Activated naive CD8-positive, alpha-beta T cell (primary cell): ENCODE results near the gene GPR162.

Experiments used
- H3K27ac Mint-ChIP-seq: one replicate; pipeline ENCODE4 v1.8.0; 2021; ENCODE audit warnings: mixed read lengths
- H3K27me3 Mint-ChIP-seq: one replicate; pipeline ENCODE4 v1.8.0; 2021; ENCODE audit warnings: mixed read lengths
- H3K36me3 Mint-ChIP-seq: one replicate; pipeline ENCODE4 v1.8.0; 2021; ENCODE audit warnings: mixed read lengths
- H3K4me1 Mint-ChIP-seq: one replicate; pipeline ENCODE4 v1.8.0; 2021; ENCODE audit warnings: low read depth, mixed read lengths
- H3K4me3 Mint-ChIP-seq: one replicate; pipeline ENCODE4 v1.8.0; 2021; ENCODE audit warnings: mild to moderate bottlenecking, mixed read lengths
- H3K9me3 Mint-ChIP-seq: one replicate; pipeline ENCODE4 v1.8.0; 2021; ENCODE audit warnings: low read depth, mixed read lengths

The GPR162 gene

DNA sequence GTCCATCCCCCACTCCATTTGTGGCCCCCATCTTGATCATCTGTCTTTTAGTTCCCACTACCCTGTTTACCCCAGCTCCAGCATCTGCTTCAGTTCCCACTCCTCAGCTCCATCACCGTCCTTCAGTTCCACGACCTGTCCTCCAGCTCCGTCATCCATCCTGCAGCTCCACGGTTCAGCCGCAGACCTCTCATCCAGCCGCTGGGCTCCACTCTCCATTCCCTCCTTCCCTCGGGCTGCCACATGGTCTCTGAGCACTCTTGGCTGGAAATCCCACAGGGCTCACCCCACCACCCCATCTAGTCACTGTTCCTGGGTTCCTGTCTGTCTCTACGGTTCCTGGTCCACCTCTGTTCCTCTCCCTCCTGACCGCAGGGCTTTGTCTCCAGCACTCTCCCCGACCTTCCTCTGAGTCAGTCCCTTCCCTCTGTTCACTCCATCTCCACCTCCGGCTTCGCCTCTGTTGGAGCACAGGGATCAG, 3.3 kb downstream of the GPR162 start:
- Mint-ChIP-seq H3K36me3 (no peaks in the 10 kb centered on the region), H3K27ac (no peak overlapping the region), H3K4me1 (peaks cover 28% of the 10 kb centered on the region), H3K4me3 (no peak overlapping the region), H3K27me3 (peaks cover 22% of the 10 kb centered on the region), H3K9me3 (no peaks in the 10 kb centered on the region)

DNA sequence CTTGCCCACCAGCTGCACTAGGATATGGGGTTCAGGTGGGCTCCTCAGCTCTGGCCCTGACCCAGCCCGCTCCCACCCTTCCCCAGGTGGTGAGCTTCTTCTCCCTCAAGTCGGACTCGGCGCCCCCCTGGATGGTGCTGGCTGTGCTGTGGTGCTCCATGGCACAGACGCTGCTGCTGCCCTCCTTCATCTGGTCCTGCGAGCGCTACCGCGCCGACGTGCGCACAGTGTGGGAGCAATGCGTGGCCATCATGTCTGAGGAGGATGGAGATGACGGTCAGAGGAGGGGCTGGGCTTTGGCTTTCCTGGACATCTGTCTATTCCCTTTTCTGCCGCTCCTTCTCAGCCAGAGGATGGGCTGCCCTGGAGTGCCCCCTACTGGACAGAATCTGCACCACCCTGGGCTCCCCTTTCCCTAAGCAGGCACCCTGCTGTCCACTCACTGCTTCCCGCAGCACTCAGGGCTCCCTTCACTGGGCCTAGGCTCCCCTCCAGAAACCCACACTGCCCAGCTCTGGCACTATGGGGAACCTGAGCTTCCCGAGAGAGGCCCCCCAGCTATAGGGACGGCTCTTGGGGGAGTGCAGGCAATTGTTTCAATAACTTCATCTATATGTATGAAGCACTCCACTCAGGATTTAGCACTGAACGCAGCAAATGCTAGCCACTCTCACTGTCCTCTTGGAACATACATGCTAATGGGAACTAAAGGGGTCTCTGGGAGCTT, 3.9 kb downstream of the GPR162 start:
- Mint-ChIP-seq H3K4me1 (peaks cover 28% of the 10 kb centered on the region), H3K36me3 (no peaks in the 10 kb centered on the region), H3K27ac (no peak overlapping the region), H3K9me3 (no peaks in the 10 kb centered on the region), H3K4me3 (no peak overlapping the region), H3K27me3 (peaks cover 21% of the 10 kb centered on the region)

DNA sequence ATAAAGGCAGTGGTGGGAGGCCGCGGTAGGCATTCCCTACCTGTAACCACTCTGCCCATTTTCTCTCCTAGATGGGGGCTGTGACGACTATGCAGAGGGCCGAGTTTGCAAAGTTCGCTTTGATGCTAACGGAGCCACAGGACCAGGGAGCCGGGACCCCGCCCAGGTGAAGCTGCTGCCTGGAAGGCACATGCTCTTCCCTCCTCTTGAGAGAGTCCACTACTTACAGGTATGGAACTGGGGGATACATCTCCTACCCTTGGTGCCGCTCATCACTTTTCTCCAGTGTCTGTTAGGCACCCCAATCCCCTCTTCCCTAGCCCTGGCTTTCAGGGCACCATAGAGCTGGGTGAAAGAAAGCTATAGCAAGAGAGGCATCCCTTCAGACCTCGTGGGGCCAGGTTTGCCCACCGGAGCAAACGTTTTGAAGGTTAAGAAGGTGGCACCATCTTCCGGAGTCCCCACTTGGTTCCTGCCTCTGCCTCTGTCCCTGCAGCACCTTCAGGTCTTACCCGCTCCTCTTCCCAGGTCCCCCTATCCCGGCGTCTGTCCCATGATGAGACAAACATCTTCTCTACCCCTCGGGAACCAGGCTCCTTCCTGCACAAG, 4.6 kb downstream of the GPR162 start:
- H3K4me3 Mint-ChIP-seq: no peak overlapping the region
- no peak overlapping the region for H3K27ac Mint-ChIP-seq
- peaks cover 22% of the 10 kb centered on the region for H3K4me1 Mint-ChIP-seq
- H3K9me3 Mint-ChIP-seq: no peaks in the 10 kb centered on the region
- no peaks in the 10 kb centered on the region for H3K36me3 Mint-ChIP-seq
- H3K27me3 Mint-ChIP-seq: peaks cover 20% of the 10 kb centered on the region

DNA sequence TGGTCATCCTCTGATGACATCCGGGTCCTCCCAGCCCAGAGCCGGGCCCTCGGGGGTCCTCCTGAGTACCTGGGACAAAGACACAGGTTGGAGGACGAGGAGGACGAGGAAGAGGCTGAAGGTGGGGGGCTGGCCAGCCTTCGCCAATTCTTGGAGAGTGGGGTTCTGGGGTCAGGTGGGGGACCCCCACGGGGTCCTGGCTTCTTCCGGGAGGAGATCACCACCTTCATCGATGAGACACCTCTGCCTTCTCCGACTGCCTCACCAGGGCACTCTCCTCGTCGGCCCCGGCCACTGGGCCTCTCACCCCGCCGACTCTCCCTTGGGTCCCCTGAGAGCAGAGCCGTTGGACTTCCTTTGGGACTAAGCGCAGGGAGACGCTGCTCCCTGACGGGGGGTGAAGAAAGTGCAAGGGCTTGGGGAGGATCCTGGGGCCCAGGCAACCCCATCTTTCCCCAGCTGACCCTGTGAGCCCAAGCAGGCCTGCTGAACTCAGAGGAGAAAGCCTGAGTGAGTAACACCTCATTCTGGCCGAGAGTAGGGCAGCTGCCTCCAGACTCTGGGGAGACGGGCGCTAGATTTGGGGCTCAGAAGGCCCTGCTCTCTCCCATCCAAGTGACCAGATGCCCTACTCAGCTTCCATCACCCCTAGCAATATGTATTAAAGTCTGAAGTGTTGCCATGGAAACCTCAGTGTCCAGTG, 5.3 kb downstream of the GPR162 start:
- H3K4me3 Mint-ChIP-seq: peak overlapping the region; percentile 63
- H3K27ac Mint-ChIP-seq: no peak overlapping the region
- no peaks in the 10 kb centered on the region for H3K9me3 Mint-ChIP-seq
- peaks cover 20% of the 10 kb centered on the region for H3K27me3 Mint-ChIP-seq
- H3K4me1 Mint-ChIP-seq: peaks cover 20% of the 10 kb centered on the region
- H3K36me3 Mint-ChIP-seq: no peaks in the 10 kb centered on the region

DNA sequence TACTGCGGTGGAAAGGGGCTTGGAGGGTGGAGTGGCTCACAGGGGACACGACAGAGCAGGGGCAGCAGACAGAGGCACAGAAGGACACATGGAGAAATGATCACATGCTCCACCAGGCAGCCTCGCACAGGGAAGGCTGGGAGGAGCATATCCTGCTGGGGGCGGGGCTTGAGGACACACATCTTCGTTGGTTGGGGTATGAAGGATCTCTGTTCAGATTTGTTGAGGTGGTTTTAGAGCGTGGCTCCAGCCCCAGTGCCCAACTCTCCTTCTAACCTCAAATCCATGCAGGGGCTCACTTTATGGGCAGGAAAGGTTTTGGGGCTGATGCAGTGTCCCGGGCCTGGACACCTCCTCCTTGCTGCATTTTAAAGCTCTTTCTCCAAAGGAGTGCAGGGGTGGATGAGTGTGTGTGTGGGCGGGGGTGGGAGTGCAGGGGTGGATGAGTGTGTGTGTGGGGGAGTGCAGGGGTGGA, 5.9 kb downstream of the GPR162 start:
- Mint-ChIP-seq H3K36me3 (no peaks in the 10 kb centered on the region), H3K27me3 (peaks cover 19% of the 10 kb centered on the region)

DNA sequence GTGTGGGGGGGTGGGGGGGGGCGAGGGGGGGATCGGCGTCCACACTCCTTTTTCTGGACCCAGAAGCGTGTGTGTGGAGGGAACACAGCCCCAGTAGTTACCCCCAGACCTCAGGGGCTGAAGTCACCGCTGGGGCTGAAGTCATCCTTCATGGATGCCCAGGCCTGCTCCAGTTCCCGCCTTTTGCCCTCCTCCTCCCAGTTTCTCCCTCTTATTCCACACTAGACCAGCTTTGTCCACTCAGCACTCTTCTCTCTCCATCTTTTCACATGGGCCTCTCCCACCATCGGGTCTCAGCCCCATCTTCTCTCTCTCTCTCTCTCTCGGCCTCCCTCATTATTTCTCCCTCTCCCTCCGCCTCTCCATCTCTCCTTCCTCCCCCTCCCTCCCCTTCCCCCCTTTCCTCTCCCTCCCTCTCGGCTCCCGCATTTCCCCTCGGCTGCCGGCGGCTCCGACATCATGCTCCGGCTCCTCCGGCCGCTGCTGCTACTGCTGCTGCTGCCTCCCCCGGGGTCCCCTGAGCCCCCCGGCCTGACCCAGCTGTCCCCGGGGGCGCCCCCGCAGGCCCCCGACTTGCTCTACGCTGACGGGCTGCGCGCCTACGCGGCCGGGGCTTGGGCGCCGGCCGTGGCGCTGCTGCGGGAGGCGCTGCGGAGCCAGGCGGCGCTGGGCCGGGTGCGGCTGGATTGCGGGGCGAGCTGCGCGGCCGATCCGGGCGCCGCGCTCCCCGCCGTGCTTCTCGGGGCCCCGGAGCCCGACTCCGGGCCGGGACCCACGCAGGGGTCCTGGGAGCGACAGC, 6.6 kb downstream of the GPR162 start, which contains the start of gene P3H3:
Gene P3H3, plus strand, starts transcription at position 426 of the 799 bp plus-strand sequence. Its CDS starts 34 bp downstream, at position 460.
- Mint-ChIP-seq H3K9me3 (no peaks in the 10 kb centered on the region), H3K4me1 (peaks cover 18% of the 10 kb centered on the region), H3K36me3 (no peaks in the 10 kb centered on the region), H3K4me3 (peak within 1 kb of the TSS; percentile 85), H3K27ac (peak within 1 kb of the TSS; percentile 78), H3K27me3 (peaks cover 16% of the 10 kb centered on the region)

More for the DNA sequence above, 5.9 kb downstream of the GPR162 start:
- peak overlapping the region; percentile 63 for H3K4me3 Mint-ChIP-seq
- no peaks in the 10 kb centered on the region for H3K9me3 Mint-ChIP-seq
- H3K4me1 Mint-ChIP-seq: peaks cover 18% of the 10 kb centered on the region
- H3K27ac Mint-ChIP-seq: no peak overlapping the region

DNA sequence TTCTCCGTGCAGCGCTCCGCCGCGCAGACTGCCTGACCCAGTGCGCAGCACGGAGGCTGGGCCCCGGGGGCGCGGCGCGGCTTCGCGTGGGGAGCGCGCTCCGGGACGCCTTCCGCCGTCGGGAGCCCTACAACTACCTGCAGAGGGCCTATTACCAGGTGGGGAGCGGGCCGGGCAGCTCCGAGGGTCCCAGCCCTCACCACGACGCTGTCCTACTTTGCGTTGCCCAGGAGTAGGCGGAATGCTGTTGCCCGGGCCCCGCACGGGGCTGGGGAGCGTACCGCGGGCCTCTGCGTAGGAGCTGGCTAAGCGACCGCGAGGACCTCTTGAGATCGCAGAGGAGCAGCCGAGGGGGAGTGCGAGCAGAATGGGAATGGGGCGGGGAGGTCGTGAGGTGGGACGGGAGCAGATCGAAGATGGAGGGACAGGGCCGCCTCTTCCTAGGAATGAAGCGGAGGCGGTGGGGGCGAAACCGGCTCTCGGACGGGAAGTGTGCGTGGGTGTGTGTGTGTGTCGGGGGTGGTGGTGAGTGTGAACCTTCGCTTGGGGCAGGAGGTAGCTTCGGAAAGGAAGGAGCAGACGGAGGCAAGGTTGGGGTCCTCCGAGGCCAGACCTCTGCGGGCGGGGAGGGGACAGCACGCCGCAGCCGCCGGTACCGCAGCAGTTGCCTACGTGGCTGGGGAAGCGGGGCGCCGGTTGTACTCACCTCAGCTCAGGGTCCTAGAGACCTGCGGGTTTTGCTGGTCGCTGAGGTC, 7.3 kb downstream of the GPR162 start:
- peak overlapping the region; percentile 78 for H3K27ac Mint-ChIP-seq

DNA sequence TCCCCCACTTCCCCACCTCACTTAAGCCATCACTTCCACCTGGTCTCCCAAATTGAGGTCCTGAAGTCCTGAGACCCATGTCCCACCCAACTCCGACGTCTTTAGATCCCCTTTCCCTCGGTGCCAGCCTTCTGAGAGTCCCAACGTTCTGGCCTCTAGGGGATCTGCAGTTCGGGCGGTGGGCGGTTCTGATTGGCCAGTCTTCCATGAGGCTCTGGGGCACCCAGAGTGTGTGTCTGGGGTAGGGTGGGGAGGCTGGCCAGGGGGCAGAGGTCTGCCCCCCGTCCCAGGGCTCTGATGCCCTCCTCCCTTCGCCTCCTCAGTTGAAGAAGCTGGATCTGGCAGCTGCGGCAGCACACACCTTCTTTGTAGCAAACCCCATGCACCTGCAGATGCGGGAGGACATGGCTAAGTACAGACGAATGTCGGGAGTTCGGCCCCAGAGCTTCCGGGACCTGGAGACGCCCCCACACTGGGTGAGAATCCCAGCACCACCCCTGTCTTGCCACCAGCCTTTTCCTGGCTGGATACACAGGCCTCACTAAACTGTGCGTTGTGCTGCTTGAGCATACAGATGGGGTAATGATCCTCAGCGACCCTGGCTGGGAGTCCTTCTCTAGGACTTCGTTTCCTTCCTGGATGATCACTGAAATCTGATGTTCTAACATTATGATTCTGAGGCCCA, 8.1 kb downstream of the GPR162 start:
- Mint-ChIP-seq H3K36me3 (no peaks in the 10 kb centered on the region), H3K4me3 (peak overlapping the region; percentile 85), H3K9me3 (no peaks in the 10 kb centered on the region), H3K27ac (no peak overlapping the region), H3K27me3 (peaks cover 12% of the 10 kb centered on the region), H3K4me1 (peaks cover 18% of the 10 kb centered on the region)

More for the DNA sequence above, 7.3 kb downstream of the GPR162 start:
- Mint-ChIP-seq H3K4me3 (peak overlapping the region; percentile 85), H3K4me1 (peaks cover 18% of the 10 kb centered on the region), H3K27me3 (peaks cover 16% of the 10 kb centered on the region), H3K36me3 (no peaks in the 10 kb centered on the region), H3K9me3 (no peaks in the 10 kb centered on the region)

DNA sequence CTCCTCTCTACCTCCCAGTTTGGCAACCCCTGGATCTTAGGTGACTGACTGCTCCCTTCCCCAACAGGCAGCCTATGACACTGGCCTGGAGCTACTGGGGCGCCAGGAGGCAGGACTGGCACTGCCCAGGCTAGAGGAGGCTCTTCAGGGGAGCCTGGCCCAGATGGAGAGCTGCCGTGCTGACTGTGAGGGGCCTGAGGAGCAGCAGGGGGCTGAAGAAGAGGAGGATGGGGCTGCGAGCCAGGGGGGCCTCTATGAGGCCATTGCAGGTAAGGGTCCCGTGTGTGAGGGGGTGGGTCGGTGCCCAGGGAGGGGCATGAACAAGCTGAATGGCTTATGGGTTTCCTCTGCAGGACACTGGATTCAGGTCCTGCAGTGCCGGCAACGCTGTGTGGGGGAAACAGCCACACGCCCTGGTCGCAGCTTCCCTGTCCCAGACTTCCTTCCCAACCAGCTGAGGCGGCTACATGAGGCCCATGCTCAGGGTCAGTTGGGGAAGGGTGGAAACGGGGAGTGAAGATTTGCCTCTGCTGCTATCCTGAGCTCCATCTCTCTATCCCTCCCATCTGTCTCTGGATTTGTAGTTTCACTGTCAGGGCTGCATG, 8.8 kb downstream of the GPR162 start:
- Mint-ChIP-seq H3K9me3 (no peaks in the 10 kb centered on the region), H3K4me1 (peaks cover 19% of the 10 kb centered on the region), H3K27ac (no peak overlapping the region), H3K27me3 (peaks cover 6% of the 10 kb centered on the region), H3K36me3 (no peaks in the 10 kb centered on the region), H3K4me3 (peak overlapping the region; percentile 39)

DNA sequence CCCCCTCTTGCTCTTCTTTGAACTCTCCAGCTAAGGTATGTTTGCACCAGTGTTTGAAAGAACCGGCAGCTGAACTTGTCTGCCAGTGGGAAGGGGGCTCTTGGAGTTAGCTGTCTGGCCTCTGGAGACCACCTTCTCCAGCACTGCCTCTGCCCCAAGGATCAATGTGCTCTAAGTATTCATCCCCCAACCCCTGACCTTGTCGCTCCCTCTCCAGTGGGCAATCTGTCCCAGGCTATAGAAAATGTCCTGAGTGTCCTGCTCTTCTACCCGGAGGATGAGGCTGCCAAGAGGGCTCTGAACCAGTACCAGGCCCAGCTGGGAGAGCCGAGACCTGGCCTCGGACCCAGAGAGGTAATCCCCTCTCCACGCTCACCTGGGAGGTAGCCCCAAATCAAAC, 9.4 kb downstream of the GPR162 start:
- H3K4me3 Mint-ChIP-seq: peak overlapping the region; percentile 39

DNA sequence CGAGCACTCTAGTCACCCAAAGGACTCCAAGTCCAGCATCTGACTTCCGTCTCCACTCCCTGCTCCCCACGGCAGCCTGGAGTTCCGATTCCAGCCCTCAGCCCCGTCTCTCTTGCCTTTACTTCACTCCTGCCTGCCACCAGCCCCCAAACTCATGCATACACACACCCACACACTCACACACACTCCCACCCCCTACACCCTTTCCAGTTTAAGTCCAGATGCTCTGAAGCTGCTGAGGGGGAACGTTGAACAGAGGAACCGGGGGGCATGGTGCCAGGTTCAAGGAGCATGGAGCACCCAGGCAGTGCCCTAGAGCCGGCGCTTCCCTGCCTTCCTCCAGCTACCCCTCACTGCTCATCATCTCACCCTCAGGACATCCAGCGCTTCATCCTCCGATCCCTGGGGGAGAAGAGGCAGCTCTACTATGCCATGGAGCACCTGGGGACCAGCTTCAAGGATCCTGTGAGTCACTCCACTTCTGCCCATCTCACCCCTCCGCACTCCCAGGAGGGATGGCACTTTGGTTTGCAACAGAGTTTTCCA, 9.9 kb downstream of the GPR162 start:
- Mint-ChIP-seq H3K4me3 (no peak overlapping the region), H3K4me1 (peaks cover 21% of the 10 kb centered on the region), H3K27me3 (peaks cover 2% of the 10 kb centered on the region), H3K27ac (no peak overlapping the region), H3K9me3 (no peaks in the 10 kb centered on the region), H3K36me3 (no peaks in the 10 kb centered on the region)

More for the DNA sequence above, 9.4 kb downstream of the GPR162 start:
- no peaks in the 10 kb centered on the region for H3K36me3 Mint-ChIP-seq
- no peaks in the 10 kb centered on the region for H3K9me3 Mint-ChIP-seq
- H3K27me3 Mint-ChIP-seq: peaks cover 2% of the 10 kb centered on the region
- peaks cover 21% of the 10 kb centered on the region for H3K4me1 Mint-ChIP-seq
- no peak overlapping the region for H3K27ac Mint-ChIP-seq

DNA sequence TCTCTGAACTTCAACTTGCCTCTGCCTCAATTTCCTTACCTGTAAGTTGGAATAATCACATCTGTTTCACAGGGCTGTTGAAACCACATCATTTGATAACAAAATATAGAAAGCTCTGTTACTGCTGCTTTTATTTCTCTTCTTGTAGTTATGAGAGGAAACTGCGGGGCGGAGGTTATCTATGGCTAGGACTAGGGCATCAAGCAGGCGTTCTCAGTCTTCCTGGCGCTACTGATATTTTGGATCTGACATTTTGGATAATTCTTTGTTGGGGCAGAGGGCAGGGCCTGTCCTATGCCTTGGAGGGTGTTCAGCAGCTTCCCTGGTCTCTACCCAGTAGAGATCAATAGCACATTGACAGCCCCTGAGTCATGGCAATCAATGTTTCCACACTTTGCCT, 10.5 kb downstream of the GPR162 start:
- H3K4me1 Mint-ChIP-seq: peaks cover 21% of the 10 kb centered on the region
- no peaks in the 10 kb centered on the region for H3K36me3 Mint-ChIP-seq
- no peak overlapping the region for H3K4me3 Mint-ChIP-seq
- H3K9me3 Mint-ChIP-seq: no peaks in the 10 kb centered on the region
- no peak overlapping the region for H3K27ac Mint-ChIP-seq
- H3K27me3 Mint-ChIP-seq: peaks cover 2% of the 10 kb centered on the region
